Activated T-cell treated with anti-CD3 and anti-CD28 coated beads, Interleukin-2, amount 50 U/mL, for 1 hour (primary cell): ENCODE results near the gene INPP5E.

Experiments
- DNase-seq: peaks from one replicate; pipeline ENCODE4 v3.0.0-alpha.2; 2020

The INPP5E gene

GRCh38 chr9:136472640-136473353, 33.2 kb upstream of the INPP5E start:
- DNase-seq: no peak

DNA sequence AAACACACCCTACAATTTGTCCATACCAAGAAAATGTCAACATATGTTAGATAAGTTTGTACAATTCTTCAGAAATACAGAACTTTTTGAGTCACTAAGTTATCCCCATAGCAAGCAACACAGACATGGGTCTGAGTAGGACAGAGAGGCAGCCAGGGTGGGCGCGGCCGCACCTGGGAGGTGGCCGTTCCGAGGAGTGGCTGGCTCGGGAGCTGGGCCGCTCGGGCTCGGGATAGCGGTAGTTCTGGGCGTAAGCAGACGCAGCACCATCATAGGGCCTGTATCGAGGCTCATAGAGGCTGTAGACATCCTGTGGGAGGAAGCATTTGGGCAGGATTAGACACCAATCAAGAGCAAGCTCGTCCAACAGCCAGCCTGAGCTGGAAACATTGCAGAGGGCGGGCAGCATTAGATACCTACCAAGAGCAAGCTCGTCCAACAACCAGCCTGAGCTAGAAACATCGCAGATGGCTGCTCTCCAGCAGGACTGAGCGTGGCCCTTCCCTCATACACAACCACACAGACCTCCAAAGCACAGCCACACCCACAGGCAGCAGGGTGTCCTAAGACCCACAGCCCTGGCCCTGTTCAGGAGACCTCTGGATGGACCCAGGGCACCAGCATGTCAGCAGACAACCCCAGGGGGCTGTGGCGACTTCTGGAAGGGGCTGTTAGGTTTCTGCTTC, 32.3 kb upstream of the INPP5E start:
- DNase-seq: no peak

DNA sequence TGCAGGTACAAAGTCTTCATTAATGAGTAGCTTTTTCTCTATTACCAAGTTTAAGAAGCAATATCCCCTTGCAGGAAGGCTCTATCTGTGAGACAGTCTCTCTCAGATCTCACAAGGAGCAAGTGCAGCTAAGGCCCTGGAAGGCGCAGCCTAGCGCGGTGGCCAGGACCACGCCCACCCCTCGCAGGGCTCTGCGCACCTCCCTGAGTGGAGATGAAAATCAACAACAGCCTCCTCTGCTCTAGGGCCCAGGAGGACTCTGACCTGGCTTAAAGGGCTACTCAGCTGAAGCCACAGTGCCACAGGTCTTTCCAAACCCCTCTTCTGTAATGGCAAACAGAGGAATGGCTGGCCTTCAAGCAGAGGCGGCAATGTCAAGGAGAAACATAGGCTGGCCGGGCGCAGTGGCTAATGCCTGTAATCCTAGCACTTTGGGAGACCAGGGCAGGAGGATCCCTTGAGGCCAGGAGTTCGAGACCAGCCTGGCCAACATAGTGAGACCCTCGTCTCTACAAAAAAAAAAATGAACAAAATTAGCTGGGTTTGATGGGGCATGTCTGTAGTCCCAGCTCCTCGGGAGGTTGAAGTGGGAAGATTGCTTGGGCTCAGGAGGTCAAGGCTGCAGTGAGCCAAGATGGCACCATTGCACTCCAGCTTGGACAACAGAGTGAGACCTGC, 31.3 kb upstream of the INPP5E start:
- DNase-seq: no peak

GRCh38 chr9:136470356-136470755, 30.7 kb upstream of the INPP5E start:
- DNase-seq: no peak

DNA sequence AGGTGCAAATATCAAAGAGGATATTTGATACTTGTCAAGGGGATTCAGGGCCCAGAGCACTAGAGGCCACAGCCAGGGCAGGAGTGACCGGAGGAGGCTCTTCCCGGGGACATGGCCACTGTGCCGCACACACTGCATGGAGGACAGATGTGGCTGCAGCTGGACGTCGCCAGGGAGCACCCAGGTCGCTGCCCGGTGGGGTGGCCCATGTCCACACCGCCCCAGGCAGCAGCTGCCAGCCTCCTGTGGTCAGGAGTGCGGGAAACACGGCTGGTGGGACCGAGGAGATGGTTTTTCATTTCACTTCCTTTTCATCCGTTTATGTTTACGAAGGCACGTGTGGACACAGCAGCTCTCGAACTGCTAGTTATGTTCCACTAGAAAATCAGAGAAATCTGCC, 28.1 kb upstream of the INPP5E start:
- DNase-seq: no peak

- DNase-seq: no peak
Observed at GRCh38 chr9:136466155-136466541, 26.5 kb upstream of the INPP5E start.

- DNase-seq: no peak
Observed at GRCh38 chr9:136465500-136466154, 26.0 kb upstream of the INPP5E start.

GRCh38 chr9:136464241-136464640, 24.6 kb upstream of the INPP5E start:
- DNase-seq: no peak

DNA sequence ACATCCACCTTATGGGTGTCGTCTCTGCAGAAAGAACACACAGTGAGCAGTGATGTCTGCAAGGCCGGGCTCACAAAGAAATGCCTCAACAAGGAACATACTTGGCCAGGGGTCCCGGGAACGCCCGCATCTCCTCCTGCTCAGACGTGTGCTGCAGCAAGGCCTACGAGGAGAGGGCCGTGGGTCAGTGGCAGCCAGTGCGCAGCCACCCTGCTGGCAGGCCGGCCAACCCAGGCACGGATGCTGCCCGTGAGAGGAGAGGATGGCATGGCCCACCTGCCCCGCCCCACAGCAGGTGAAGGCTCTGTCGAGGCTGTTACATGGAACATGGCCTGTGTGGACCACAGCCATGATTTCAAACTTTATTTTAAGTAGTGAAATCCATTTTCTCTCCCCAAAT, 23.9 kb upstream of the INPP5E start:
- no peak for DNase-seq

DNA sequence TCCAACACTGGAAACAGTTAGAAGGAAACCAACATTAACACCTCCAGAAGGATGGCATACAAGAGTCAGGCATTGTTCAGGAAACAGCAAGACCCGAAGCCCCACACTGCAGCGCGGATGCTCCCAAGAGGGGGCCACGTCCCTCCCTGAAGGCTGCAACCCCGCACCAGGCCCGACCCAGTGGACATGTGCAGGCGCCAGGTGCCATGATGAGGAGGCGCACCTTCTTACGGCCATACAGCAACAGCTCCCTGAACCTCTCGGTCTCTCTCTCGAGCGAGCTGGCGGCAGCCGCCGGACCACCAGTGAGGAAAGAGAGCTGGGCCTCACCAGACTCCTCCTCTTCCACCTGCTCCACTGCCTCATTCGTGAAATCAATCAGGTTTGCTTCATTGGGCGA, 23.0 kb upstream of the INPP5E start:
- no peak for DNase-seq

- DNase-seq: no peak
Observed at GRCh38 chr9:136460772-136461325, 21.2 kb upstream of the INPP5E start.

DNA sequence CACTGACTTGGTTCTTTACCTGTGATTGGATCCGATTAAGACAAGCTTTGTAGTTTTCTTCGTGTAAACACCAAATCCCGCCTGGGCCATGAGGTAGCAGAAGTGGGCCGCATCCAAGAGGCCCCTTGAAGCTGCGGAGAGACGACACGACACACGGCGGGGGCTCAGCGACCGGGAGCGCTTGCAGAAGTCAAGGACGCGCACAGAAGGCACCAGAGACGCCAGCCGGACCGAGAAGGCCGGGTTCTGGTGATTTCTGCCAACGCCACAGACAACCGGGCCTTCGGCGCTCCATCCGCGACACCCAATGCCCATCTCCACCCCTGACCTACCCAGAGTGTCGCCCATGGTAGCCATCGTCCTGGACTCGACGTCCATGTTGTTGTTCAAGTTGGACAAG, 19.8 kb upstream of the INPP5E start:
- DNase-seq: no peak

DNA sequence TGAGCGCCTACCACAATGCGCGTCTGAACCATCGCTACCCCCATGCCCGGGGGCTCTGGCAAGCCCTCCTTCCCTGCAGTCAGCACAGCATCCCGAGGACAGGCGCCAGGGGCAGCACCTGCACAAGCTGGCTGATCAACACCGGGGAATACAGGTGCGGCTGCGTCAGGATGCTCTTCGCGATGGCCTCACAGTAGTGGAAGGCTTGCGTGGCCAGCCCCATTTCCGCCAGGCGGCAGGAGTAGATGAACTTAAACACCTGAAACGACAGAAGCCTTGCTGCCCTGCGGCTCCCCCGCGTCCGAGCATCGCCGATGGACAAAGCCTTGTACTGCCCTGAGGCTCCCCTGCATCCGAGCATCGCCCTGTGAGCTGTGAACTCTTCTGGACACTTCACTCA, 17.7 kb upstream of the INPP5E start:
- no peak for DNase-seq

DNA sequence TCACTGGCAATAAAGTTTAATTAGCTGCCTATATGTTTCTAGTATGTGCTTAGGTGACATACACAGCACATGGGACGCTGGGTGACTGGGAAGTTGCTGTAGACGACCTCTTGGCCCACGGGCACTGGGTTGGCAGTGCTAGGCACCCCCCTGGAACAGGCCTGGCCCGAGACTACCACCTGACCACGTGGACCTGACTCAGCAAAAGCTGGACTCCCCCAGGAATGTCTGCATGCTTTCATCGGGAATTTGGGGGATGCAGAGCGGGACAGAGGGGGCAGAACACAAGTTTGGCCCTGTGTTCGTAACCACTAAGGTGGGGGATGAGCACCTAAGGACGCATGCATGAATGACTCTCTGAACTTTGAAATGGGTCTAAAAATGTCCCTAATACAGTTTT, 16.6 kb upstream of the INPP5E start:
- no peak for DNase-seq

DNA sequence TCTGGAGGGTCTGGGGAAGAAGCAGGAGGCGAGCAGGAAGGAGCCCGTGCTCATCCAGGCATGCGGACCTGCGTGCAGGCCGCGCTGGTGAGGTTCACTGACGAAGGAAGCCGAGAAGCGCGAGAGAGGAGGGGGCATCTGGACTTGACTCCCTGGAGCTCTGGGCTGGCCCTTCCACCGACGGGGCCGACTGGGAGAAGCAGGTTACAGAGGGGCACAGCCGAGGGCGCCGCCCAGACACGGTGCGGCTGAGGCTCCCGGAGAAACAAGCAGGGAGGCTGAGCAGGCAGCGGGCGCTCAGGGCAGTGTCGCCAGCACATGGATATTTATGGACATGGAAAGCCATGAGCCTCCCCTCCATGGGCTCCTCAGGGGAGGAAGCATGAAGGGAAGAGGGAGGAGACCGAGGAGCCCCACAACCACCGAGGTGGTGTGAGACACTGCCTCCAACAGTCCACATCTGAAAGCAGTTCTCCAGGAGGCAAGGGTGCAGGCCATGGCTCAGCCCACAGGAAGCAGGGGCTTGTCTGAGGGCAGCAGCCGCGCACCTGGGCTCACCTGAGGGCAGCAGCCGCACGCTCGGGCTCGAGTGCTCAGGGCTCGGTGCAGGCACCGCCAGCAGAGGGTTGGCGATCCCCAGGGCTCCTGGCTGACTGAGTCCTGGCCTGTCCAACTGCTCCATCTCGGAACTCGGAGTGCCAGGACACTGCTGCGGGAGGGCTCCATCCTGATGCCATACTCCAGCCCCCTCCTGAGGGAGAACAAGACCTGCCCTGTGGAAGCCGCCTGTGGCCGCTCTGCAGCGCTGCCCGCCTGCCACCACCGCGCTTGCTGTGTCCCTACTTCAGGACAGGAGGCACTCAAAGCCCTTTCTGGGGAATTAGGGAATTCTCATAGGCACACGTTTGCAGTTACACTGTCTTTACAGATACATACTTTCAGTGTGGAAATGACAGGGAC, 15.7 kb upstream of the INPP5E start:
- no peak for DNase-seq

DNA sequence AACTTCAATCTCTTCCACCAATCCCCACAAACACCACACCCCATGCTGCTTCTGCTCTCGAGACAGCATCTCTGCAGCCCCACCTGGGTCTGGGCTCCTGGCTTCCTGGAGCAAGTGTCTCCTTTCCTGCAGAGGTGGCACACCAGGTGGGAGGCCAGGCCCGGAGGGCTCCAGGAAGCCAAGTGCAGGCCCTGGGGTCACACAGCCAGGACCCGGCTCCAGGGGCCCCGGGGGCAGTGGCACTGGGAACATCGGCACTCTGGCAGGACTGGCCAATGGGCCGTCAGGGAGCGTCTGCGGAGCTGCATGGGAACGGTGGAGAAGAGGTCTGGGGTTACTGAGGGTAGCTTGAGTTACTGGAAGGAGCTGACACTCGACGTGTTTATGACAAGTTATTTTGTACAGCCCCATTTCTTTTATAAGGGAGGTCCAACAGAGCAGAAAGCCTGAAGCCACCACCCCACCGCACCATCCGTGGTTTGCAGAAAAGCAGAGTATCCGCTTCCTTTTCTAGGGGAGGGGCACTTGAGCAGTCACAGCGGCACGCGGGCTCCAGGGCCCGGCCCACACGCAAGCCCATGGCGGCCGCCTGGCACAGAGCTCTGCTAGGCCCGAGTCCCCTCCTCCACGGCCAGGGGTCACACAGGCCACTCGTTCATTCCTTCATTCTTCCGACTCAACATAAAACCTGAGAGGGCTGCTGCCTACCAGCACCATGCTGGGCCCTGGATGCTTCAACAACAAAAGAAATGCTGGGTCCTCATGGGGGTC, 14.6 kb upstream of the INPP5E start:
- DNase-seq: no peak

DNA sequence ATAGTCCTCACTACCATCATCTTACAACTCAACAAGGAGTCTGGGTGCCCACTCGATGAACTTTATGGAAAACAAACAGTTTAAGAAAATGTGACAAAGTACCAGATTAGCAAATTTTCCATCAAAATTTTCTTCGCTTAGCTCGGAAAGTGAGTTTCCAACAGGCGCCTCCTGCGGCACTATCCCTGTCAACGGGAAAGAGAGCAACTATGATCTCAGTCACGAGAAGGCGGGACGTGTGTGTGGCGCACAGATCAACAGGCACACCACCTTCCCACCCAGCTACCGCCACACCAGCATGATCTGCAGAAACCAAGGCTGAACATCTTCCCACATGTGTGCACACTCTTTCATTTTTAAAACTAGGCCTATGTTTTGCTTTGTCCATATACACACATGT, 13.7 kb upstream of the INPP5E start:
- no peak for DNase-seq

DNA sequence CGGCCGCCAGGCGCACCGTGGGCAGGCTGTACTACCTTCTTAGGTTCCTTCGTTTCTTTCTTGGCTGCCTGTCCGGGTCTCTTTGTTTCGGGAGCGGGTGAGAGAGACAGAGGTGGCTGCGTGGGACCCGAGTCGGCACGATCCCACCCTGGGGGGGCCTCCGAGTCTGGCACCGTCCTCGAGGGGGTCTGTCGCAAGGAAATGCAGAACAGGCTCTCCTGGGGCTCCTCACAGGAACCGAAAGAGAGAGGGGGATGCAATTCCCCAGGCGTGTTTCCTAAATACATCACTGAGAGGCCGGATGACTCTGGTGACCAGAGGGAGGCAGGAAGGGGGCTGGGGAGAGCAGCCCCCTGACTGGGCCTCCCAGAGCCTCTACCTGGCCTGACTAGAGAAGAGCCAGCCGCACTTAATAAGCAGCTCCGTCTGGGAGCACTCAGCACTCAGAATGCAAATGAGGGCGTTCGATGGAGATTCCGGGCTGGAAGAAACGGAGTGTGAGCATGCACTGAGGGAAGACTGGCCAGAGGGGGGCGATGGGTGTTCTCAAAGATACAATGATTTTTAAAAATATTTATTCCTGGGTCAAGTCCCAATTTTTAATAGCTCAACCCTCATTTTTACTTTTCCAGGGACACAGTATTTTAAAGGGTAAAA, 11.7 kb upstream of the INPP5E start:
- no peak for DNase-seq

- no peak for DNase-seq
Observed at GRCh38 chr9:136448655-136449054, 9.0 kb upstream of the INPP5E start.

- no peak for DNase-seq
Observed at GRCh38 chr9:136447173-136447778, 7.6 kb upstream of the INPP5E start.
